OCI-M2 (cell line): ENCODE results near the gene CT47A1.
"Not testable (repeated sequence)": the region's sequence is repeated elsewhere in the genome, so short reads cannot be mapped to it uniquely, and the experiment has no call there.

Experiments used
- DNase-seq: peaks from one replicate; lab custom pipeline; 2025; ENCODE audit not compliant: unreplicated experiment; lab: John Stamatoyannopoulos, UW

The CT47A1 gene

GRCh38 chrX:120985660-120986059 is at the start of gene CT47A1:
Gene CT47A1 (minus strand): TSS chrX:120985760. CDS start chrX:120985529, 231 bp downstream.
- not testable (repeated sequence) for DNase-seq

- no peak for DNase-seq
Observed at GRCh38 chrX:121032531-121032930, 47.0 kb upstream of the CT47A1 start.

GRCh38 chrX:121030083-121030482 is 44.5 kb upstream of the CT47A1 start:
- no peak for DNase-seq

GRCh38 chrX:121028419-121028818 is 42.9 kb upstream of the CT47A1 start:
- no peak for DNase-seq

DNA sequence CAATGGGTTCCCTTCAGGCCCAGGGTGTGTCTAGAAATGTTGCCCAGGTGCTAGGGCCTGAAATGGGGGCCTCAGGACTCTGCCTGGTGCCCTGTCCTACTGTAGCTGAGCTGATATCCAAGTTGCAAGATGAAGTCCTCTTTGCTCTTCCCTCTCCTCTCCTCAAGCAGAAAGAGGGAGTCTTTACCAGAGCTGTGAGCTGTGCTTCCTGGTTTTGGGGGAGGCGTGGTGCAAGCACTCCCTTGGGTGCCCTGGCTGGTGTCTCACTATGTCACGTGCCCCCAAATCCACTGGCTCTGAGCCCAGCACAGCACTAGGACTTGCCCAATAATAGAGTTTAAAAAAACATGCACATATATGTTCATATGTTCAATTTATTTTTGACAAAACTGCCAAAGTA is 29.3 kb upstream of the CT47A1 start:
- no peak for DNase-seq

DNA sequence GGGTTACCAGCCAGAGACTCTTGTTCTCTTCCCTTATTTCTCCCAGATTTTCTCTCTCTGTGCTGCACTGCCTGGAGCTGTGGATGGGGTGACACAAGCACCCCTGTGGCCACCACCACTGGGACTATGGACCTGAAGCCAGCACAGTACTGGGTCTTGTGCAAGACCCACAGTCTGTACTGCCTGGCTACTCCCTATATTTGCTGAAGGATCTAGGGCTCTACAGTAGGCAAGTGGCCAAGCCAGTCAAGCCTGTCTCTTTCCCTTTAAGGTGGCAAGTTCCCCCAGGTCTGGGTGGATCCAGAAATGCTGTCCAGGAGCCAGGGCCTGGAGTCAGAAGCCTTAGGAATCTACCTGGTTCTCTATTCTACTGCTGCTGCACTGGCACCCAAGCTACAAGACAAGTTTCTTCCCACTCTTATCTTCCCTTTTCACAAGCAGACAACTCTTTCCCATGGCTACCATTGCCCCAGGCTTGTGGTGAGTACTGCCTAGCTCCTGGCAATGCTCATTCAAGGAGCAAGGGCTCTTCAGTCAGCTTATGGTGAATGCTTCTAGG is 28.4 kb upstream of the CT47A1 start:
- no peak for DNase-seq

GRCh38 chrX:121011254-121011653 is 25.7 kb upstream of the CT47A1 start:
- DNase-seq, result no peak

DNA sequence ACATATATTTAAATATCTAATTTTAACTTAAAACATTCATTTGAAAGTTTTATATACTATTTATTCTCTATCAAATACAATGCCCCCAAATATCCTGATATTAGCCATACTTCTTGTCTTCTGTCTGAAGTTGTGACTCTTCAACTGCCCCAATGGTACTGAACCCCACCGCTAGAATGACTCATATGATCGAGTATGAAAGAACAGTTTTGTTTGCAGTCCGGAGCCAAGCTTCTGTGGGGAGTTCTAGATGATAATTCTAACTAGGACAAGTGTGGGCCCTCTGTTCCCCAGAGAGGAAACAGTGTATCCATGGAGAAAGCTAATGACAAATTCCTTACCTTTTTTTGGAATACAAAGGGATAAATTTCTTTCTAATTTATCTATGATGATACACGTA is 24.7 kb upstream of the CT47A1 start:
- DNase-seq, result no peak

- no peak for DNase-seq
Observed at GRCh38 chrX:121009764-121010163, 24.2 kb upstream of the CT47A1 start.

GRCh38 chrX:121008920-121009319 is 23.4 kb upstream of the CT47A1 start:
- DNase-seq, result no peak

- DNase-seq, result no peak
Observed at GRCh38 chrX:121000589-121000988, 15.0 kb upstream of the CT47A1 start.

DNA sequence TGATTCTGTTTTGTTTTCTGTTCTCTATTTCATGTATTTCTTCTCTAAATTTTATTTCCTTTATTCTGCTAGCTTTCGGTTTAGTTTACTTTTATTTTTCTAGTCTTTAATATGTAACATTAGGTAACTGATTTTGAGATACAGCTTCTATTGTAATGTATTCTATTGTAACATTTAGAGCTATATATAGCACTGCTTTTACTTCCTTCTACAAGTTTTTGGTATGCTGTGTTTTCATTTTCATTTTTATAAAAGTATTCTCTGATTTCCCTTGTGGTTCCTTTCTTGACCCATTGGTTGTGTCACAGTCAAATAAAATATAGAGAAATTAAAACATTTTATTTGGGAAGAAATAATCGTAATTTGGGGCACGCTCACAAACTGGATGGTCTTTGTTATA is 13.9 kb upstream of the CT47A1 start:
- no peak for DNase-seq

- DNase-seq, result not testable (repeated sequence)
Observed at GRCh38 chrX:120956500-120956899, 29.1 kb downstream of the CT47A1 start, which contains the start of gene CT47A7. Gene CT47A7 (minus strand): TSS chrX:120956600. CDS start chrX:120956345, 255 bp downstream.
